ENCODE measurements around the gene CELA3B.
A peak's percentile ranks its signal among the peaks of the same experiment; 100 is the strongest.
"Not testable (repeated sequence)": the region's sequence is repeated elsewhere in the genome, so short reads cannot be mapped to it uniquely, and the experiment has no call there.

Gene CELA3B

GRCh38 chr1:21976703-21977239, at the start of gene CELA3B:
Gene CELA3B, plus strand, starts transcription at chr1:21977022. Its CDS starts 18 bp downstream, at chr1:21977040.
- DNase-seq = not testable (repeated sequence)

- no peak for DNase-seq
These were observed 49.1 kb upstream of the CELA3B start for GRCh38 chr1:21927533-21928237.

- no peak for DNase-seq
These were observed 46.7 kb upstream of the CELA3B start for GRCh38 chr1:21930080-21930571.

- no peak for DNase-seq
These were observed 46.1 kb upstream of the CELA3B start for GRCh38 chr1:21930629-21931170.

GRCh38 chr1:21931171-21932093, 45.4 kb upstream of the CELA3B start:
- DNase-seq = no peak

- DNase-seq = no peak
These were observed 44.7 kb upstream of the CELA3B start for GRCh38 chr1:21932127-21932526.

- DNase-seq = no peak
These were observed 43.2 kb upstream of the CELA3B start for GRCh38 chr1:21933397-21934248.

- no peak for DNase-seq
These were observed 41.4 kb upstream of the CELA3B start for GRCh38 chr1:21935393-21935804.

- DNase-seq = no peak
These were observed 40.9 kb upstream of the CELA3B start for GRCh38 chr1:21935891-21936365.

- DNase-seq = no peak
These were observed 40.3 kb upstream of the CELA3B start for GRCh38 chr1:21936366-21937031.

GRCh38 chr1:21937034-21937371, 39.8 kb upstream of the CELA3B start, which contains the start of gene HSPG2:
Gene HSPG2, minus strand, starts transcription at chr1:21937310. Its CDS starts 93 bp downstream, at chr1:21937217.
- no peak for DNase-seq

GRCh38 chr1:21937372-21938121, 39.3 kb upstream of the CELA3B start:
- DNase-seq = peak; percentile 63 to 78

- no peak for DNase-seq
These were observed 37.9 kb upstream of the CELA3B start for GRCh38 chr1:21938732-21939538.

GRCh38 chr1:21939650-21940374, 37.0 kb upstream of the CELA3B start:
- DNase-seq = no peak

- no peak for DNase-seq
These were observed 36.3 kb upstream of the CELA3B start for GRCh38 chr1:21940492-21940891.

GRCh38 chr1:21941370-21941769, 35.5 kb upstream of the CELA3B start:
- no peak for DNase-seq

GRCh38 chr1:21942464-21942863, 34.4 kb upstream of the CELA3B start:
- no peak for DNase-seq

- not testable (repeated sequence) for DNase-seq
These were observed 33.7 kb upstream of the CELA3B start for GRCh38 chr1:21942959-21943640.

- DNase-seq = no peak
These were observed 32.1 kb upstream of the CELA3B start for GRCh38 chr1:21944733-21945073.

Data from NCI-H1930 (cell line).